HepG2 (cell line): ENCODE measurements around the gene CXCL17. TPM values are rescaled to one million over a fixed set of nuclear protein-coding genes. Genes with fewer than 3 reads are reported as not detected.
A peak's percentile ranks its signal among the peaks of the same experiment; 100 is the strongest.

Experiments
- ARNT ChIP-seq: fragments of 450-650 bp; IDR thresholded peaks from 2 replicates; pipeline ENCODE4 v1.6.1; 2017
- BRCA1 ChIP-seq: sonication (generic); formaldehyde crosslinking; IDR thresholded peaks from 2 replicates; pipeline ENCODE4 v1.4.0; 2020; ENCODE audit warnings: missing genetic modification reagents
- CENPT ChIP-seq: sonication (generic); formaldehyde crosslinking; IDR thresholded peaks from 2 replicates; pipeline ENCODE4 v1.8.0; 2022; ENCODE audit warnings: low read depth, mild to moderate bottlenecking, moderate library complexity, missing genetic modification reagents
- GTF2F1 ChIP-seq: fragments of 150-350 bp; IDR thresholded peaks from 2 replicates; pipeline ENCODE4 v1.6.1; 2014; ENCODE audit warnings: low read length
- HMGXB4 ChIP-seq, 2 experiments: sonication (generic) in 1 of 2; formaldehyde crosslinking in 1 of 2; IDR thresholded peaks; 2 replicates each; pipeline versions ENCODE4 v1.4.0 to v1.6.1; 2018 to 2020; ENCODE audit warnings: missing genetic modification reagents in 2 of 2, borderline replicate concordance in 1 of 2, low read depth in 1 of 2, mild to moderate bottlenecking in 1 of 2, missing biosample characterization in 1 of 2
- HNF1A ChIP-seq, 2 experiments: sonication (generic) in 1 of 2; formaldehyde crosslinking in 1 of 2; IDR thresholded peaks; 2 replicates each; pipeline versions ENCODE4 v1.4.0 to v1.6.1; 2016 to 2020; ENCODE audit warnings: borderline replicate concordance in 1 of 2, low read depth in 1 of 2, mild to moderate bottlenecking in 1 of 2, missing genetic modification reagents in 1 of 2
- MBNL3 ChIP-seq: fragments of 250-450 bp; sonication (Bioruptor Pico); conservative IDR thresholded peaks from 2 replicates; pipeline ENCODE4 v1.8.0; 2022; ENCODE audit warnings: mild to moderate bottlenecking, inconsistent platforms
- NKX3-1 ChIP-seq: sonication (generic); formaldehyde crosslinking; IDR thresholded peaks from 2 replicates; pipeline ENCODE4 v1.5.0; 2020; ENCODE audit warnings: missing genetic modification reagents
- ZKSCAN5 ChIP-seq: sonication (generic); formaldehyde crosslinking; IDR thresholded peaks from 2 replicates; pipeline ENCODE4 v1.5.1; 2020; ENCODE audit warnings: mild to moderate bottlenecking, missing genetic modification reagents
- ZNF232 ChIP-seq: sonication (generic); formaldehyde crosslinking; IDR thresholded peaks from 2 replicates; pipeline ENCODE4 v1.4.0; 2020; ENCODE audit warnings: missing genetic modification reagents, borderline replicate concordance
- ZNF282 ChIP-seq: fragments of 450-650 bp; IDR thresholded peaks from 2 replicates; pipeline ENCODE4 v1.6.1; 2018; ENCODE audit not compliant: partially characterized antibody
- ZNF737 ChIP-seq: sonication (generic); formaldehyde crosslinking; IDR thresholded peaks from 2 replicates; pipeline ENCODE4 v1.5.0; 2020; ENCODE audit warnings: missing genetic modification reagents, mild to moderate bottlenecking, borderline replicate concordance
- ZNF766 ChIP-seq: sonication (generic); formaldehyde crosslinking; IDR thresholded peaks from 2 replicates; pipeline ENCODE4 v1.5.0; 2020; ENCODE audit warnings: missing genetic modification reagents, borderline replicate concordance
- ZNF784 ChIP-seq: sonication (generic); formaldehyde crosslinking; IDR thresholded peaks from 2 replicates; pipeline ENCODE4 v1.5.1; 2020; ENCODE audit warnings: missing genetic modification reagents, mild to moderate bottlenecking, borderline replicate concordance
- polyA plus RNA-seq, 8 experiments: library from polyadenylated mRNA; depleted of rRNA in 3 of 8; stranded (reverse) in 7 of 8; unstranded in 1 of 8; fragments of >200 nt; fragmentation: Illumina TruSeq in 4 of 8; extraction: Trizol in 4 of 8; gene quantifications; 2 replicates each; pipeline versions ENCODE4 v1.2.1 to v1.2.3, GENCODE V29; 2011 to 2016; ENCODE audit warnings: low read depth in 4 of 8, missing spikeins in 1 of 8, mixed read lengths in 1 of 8; ENCODE audit not compliant: insufficient read depth in 1 of 8
- total RNA-seq, 5 experiments: library from RNA; depleted of rRNA; stranded (reverse); fragments of >200 nt; fragmentation: Illumina TruSeq; extraction: Trizol; gene quantifications; 2 replicates each; pipeline ENCODE4 v1.2.3, GENCODE V29; 2016; ENCODE audit warnings: low read depth in 1 of 5
- TF ChIP-seq, protein P1 (sequence below): sonication (generic); formaldehyde crosslinking; IDR thresholded peaks from 2 replicates; pipeline ENCODE4 v1.4.0; 2020; ENCODE audit warnings: missing genetic modification reagents, low read depth, mild to moderate bottlenecking, borderline replicate concordance
- TF ChIP-seq, protein P2 (sequence below): sonication (generic); formaldehyde crosslinking; IDR thresholded peaks from 2 replicates; pipeline ENCODE4 v1.5.0; 2020; ENCODE audit warnings: missing genetic modification reagents

CXCL17 gene
- total and polyA plus RNA-seq, 2 of the 13 experiments (the other 11 are each of a cell fraction or from before 2014, with no cell fraction given): 0.12 TPM; not detected in 1

GRCh38 chr19:42450314-42450934 lies 7.7 kb upstream of the CXCL17 start (continued):
- TF ChIP-seq, protein P1, sequence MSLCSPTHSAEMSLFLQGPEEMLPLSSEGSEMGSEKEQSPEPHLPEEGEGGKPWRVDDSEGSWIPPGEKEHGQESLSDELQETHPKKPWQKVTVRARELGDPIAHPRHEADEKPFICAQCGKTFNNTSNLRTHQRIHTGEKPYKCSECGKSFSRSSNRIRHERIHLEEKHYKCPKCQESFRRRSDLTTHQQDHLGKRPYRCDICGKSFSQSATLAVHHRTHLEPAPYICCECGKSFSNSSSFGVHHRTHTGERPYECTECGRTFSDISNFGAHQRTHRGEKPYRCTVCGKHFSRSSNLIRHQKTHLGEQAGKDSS (CRISPR knock-in tag): peak; percentile 75; the same call in 1 of the 2 replicates
- no peak for TF ChIP-seq ZNF737
- TF ChIP-seq ZNF282: no peak
- no peak for TF ChIP-seq BRCA1
- TF ChIP-seq GTF2F1: no peak
- TF ChIP-seq ZNF232 (CRISPR knock-in tag): no peak
- peak; percentile 26; the same call in 1 of the 2 replicates for TF ChIP-seq HNF1A (IDR thresholded peaks at IDR 0.05; ENCODE audit: low read depth)
- peak; percentile 79; the same call in 1 of the 2 replicates for TF ChIP-seq HNF1A (CRISPR knock-in tag; IDR thresholded peaks at IDR 0.05; ENCODE audit: borderline replicate concordance)
- TF ChIP-seq ZKSCAN5 (CRISPR knock-in tag): no peak
- TF ChIP-seq ZNF766 (CRISPR knock-in tag): no peak
- no peak for TF ChIP-seq ARNT
- TF ChIP-seq HMGXB4 (CRISPR knock-in tag; IDR thresholded peaks at IDR 0.05; ENCODE audit: borderline replicate concordance in 1 of 2, low read depth in 1 of 2): peak; percentile 77 to 87
- TF ChIP-seq, protein P2, sequence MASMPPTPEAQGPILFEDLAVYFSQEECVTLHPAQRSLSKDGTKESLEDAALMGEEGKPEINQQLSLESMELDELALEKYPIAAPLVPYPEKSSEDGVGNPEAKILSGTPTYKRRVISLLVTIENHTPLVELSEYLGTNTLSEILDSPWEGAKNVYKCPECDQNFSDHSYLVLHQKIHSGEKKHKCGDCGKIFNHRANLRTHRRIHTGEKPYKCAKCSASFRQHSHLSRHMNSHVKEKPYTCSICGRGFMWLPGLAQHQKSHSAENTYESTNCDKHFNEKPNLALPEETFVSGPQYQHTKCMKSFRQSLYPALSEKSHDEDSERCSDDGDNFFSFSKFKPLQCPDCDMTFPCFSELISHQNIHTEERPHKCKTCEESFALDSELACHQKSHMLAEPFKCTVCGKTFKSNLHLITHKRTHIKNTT (CRISPR knock-in tag): no peak
- no peak for TF ChIP-seq ZNF784
- no peak for TF ChIP-seq NKX3-1 (CRISPR knock-in tag)
- no peak for TF ChIP-seq MBNL3 (CRISPR knock-in tag)
- no peak for TF ChIP-seq CENPT
